HG02885 (cell line): Measurements from ENCODE around the gene AKAP13.

Experiments
- ATAC-seq: cut with Tn5 transposase; IDR thresholded peaks from one replicate; pipeline ENCODE4 v1.9.1; 2021; ENCODE audit warnings: mild to moderate bottlenecking; ENCODE audit not compliant: unreplicated experiment, poor library complexity

Gene AKAP13

DNA sequence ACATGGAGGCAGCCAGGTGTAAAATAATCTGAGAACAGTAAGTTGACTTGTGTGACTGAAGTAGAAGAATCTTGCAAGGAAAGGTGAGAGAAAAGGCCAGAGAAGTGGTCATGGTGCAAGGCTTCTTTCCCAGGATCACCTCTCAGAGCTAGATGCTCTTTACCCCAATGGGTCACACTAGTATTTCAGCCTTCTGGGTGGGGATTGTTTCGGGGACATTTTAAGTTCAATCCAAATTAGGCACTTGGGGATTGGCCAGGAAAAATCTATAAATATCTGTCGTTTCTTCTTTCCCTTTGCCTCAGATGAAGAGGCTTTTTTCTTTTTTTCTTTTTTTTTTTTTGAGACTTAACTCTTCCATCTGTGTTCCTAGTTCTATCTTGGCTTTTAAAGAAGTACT, 226.3 kb downstream of the AKAP13 start:
- no peak for ATAC-seq

DNA sequence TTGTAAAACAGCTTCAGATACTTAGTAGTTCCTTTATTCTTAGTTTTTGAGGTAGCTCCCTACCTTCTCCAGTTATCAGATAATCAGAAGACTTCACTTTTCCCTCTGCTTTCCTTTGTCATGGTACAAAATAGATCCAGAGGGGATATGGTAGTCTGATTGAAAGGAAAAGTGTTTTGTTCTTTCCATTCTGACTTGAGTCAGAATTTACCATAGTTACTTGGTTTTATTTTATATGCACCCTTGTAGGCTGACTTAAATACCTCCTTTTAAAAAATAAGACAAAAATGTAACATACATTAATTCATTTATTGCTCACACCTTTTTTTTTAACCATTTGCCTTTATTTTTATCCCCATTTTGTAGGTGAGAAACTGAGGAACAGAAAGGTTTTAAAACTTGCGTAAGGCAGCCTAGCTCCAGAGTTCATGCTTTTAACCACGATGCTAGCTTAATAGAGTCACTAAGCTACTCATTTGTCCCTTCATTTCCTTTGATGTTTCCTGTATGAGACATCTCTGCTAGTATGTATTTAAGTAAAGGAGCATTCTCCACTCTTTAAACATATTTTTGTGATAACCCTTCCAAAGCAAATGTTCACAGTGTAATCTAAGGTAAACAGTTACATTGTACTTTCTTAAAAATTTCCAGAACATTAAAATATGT, 226.9 kb downstream of the AKAP13 start:
- no peak for ATAC-seq

DNA sequence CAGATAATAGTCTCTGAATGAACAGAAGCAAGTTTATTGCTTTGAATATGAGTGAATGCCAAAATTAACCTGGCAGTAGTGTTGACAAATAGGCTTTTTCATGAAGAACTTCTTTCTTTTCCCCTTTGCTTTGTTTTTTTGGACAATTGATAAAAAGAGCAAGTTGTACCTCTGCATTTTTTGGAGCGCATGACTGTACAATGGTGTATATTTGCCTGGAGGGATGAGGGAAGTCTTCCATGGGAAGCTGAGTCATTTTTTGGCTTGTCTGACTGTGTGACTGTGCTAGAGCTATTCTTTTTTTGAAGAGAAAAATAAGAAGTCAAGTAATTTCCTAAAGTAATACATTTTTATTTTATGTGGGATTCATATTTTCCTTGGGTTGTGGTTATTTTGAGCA, 227.4 kb downstream of the AKAP13 start:
- no peak for ATAC-seq

DNA sequence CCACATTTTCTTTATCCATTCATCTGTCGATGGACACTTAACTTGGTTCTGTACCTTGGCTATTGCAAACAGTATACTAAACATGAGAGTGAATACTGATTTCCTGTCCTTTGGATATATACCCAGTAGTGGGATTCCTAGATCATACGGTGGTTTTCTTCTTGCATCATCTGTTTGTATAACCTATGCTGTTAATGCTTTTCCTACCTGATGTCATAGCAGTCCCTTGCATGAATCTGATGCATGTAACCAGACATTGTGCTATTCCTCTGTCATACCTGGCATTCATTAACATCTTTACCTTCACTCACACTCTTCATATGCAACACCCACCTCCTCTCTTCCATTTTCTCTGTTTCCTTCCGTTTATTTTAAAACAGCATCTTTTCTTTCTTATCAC, 229.1 kb downstream of the AKAP13 start:
- ATAC-seq = no peak

DNA sequence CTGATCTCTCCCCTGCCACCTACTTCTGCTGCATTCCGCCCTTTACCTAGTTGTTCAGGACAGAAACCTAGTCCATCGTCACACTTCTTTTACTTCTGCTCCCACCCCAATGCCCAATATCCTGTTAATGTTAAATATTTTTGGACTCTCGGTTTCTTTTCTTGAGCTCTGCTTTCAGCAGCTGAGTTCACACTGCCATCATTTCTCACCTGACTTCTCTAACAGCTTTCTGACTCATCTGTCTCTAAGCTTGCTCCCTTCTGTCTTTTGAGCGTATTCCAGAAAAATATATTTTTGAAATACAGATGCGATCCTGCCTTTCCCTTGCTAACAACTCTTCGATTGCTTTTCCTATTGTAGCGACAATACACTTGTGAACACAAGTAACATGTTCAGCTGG, 231.0 kb downstream of the AKAP13 start:
- no peak for ATAC-seq

DNA sequence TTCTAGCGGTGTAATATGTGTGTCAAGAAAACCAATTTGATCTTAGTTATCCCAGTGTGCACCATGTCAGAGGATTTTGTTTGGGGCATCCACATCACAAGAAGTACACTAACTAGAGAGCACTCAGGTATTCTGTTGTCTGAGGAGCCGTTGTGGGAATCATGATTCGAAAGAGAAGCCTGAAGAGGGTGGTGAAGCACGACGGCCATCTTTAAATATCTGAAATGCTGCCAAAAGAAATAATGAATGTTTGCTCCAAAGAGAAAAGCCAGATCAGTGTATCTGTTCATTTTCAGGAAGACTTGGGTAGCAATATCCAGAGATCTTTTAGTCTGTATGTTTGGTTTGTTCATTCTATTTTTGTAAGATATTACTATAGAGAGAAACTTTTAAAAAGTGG, 233.7 kb downstream of the AKAP13 start:
- no peak for ATAC-seq

DNA sequence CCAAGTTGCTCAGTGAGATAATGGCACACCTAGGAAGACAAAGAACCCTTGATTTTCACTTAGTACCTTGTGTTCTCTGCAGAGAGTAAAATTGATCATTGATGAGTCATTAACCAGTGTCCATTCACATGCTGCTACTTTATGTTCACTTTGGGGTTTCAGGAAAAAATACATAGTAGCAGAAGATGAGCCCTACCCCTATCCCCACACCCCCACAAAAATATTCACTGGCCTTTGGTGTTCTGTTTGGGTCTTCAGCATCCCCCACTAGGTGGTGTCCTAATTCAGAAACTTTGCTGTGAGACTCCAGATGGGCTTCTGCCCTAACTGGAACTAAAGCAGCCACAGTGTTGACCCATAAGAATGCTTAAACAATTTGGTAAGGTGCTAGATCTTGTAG, 235.5 kb downstream of the AKAP13 start:
- peak; percentile 61 for ATAC-seq

DNA sequence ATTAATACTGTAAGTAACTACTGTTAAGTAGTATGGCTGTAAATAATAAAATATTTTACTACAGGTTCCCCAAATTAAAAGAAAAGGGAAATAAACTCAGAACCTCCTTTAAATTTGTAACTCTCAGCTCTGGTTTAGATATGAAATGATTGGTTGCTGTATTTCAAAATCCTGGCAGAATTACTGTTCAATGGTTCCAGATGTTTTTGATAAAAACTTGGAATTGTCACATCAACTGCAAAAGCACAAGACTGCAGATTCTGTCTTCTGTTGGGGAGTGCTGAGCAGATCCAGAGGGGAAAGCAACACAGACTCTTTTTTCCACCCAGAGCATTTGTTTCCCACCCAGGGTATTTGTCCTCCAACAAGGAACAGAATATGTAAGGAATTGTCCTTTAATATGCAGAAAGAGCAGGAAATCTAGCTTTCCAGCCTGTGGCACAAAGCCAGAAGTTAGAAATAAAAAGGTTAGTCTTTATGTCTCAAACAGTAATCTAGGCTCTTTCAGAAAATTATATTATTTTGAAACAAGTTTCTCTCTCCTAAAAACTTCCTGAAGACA, 236.2 kb downstream of the AKAP13 start:
- ATAC-seq = no peak

DNA sequence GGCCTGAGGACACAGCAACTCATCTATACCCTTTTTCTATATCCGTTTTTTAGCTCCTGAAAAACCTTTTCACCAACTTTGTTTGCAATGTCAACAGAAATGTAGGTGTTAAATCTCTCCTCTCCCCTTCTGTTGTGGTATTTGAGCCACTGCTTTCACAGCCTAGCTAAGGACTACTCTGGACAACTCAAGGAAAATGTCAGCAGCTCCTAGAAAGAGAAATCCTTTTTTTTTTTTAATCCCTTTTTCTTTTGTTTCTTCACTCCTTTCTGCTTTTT, 237.8 kb downstream of the AKAP13 start:
- no peak for ATAC-seq

DNA sequence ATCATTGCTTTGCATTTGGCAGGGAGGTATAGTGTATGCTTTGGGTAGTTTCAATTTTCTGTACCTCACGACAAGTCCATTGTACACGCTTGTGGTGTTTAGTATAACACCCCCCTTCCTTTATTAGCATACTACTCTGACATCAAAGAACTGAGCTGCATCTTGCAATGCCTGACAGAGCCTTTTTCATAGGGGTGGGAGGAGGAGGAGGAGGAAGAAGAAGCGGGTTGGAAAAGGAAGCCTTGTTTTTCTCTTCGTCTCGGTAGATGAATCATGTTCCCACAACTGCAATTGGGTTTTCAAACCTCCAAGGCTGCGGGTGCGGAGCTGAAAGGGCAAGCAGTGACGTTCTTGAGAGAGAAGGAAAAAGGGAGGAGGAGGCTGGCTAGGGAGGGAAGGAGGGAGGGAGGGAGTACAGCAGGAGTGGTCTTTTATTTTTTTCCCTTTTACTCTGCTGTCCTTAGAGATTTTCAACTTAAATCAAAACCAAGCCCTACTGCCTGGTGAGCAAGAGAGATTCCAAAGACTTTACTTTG, 238.6 kb downstream of the AKAP13 start:
- ATAC-seq = peak; percentile 78

DNA sequence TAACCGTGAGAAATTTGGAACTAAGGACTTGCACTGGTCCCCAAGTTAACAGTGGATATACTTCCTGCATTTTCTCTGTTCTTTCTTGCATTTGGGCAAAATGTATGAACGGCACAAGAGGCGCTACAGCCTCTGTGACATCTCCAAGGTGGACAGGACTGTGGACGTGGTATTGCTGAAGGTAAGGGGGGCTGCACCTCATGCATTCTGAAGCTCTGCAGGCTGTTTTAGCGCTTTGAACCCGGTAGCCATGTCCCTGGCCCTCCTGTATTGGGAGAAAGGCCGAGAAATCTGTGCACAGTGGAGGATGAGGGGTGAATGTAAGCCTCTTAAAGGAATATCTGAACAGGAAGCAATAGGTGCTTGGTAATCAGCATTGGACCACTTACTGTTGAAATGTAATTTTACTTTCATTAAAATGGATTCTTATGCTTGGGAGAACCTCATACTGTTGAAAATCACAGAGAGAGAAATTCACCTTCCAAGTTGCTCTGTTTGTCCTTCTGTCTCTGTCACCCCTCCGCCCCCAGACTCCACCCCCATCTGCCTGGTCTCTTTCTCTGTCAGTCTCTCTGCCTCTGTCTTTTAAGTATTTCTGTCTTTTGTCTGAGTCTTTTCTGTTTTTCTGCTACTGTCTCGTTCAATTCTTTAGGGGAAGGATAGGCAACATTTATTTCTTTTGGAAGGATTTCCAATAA, 239.7 kb downstream of the AKAP13 start:
- ATAC-seq = no peak

DNA sequence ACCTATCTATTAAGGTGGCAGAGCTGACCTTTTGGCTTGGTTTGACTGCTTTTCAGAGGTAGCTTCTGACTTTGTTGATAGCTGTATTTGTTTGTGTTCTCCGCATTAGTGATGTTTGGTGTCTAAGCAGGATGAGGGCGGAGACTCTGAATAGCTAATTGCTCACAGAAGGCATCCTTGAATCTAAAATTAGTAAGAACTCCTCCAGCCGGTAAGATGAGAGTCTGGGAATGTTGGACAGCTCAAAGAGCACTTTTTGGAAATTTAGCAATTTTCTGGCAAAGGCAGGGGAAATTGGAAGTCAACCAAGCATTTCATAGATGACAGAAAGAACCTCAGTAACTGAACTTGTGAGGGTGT, 240.3 kb downstream of the AKAP13 start:
- no peak for ATAC-seq

DNA sequence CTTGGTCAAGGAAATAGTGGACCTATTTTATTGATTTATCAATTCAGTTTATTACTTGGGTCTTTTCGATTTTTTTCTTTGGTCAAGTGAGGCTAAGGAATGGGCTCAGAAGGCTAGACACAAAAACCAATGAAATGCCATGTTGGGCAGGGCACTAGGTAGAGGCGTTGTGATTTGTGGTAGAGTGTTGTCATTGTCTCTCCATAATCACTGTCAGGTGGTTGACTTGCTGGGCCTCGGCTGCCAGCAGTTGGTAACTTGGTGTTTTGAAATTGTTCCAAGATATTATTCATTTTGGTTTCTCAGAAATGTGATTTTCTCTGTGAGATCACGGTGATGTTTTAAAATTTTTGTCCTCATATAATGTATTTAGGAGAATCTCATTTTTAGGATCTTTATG, 240.7 kb downstream of the AKAP13 start:
- no peak for ATAC-seq

DNA sequence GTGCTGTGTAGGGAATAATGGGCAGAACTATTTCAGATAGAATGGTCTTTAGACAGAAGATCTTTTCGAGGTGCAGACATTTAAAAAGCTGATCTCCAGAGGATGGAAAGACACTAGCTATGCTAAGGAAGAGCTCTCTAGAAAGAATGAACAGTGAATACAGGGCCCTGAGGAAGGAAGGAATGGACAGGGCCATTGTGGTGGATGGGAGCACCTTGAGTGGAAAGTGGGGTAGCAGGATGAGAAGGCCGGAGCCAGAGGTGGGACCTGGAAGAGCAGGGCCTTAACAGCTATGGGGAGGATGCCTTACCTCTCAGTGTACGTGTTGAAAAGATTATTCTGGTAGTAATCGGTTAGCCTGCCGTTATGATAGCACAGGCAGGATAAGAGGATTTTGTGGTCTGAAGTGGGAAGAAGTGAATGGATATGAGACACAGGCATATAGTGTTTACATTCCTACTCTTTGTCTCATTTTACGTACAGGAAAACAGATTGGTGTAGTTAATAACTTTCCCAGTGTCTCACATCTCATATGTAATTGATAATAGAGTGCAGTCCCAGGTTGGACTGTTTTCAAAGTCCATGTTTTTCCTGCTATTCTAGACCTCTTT, 241.9 kb downstream of the AKAP13 start:
- no peak for ATAC-seq

DNA sequence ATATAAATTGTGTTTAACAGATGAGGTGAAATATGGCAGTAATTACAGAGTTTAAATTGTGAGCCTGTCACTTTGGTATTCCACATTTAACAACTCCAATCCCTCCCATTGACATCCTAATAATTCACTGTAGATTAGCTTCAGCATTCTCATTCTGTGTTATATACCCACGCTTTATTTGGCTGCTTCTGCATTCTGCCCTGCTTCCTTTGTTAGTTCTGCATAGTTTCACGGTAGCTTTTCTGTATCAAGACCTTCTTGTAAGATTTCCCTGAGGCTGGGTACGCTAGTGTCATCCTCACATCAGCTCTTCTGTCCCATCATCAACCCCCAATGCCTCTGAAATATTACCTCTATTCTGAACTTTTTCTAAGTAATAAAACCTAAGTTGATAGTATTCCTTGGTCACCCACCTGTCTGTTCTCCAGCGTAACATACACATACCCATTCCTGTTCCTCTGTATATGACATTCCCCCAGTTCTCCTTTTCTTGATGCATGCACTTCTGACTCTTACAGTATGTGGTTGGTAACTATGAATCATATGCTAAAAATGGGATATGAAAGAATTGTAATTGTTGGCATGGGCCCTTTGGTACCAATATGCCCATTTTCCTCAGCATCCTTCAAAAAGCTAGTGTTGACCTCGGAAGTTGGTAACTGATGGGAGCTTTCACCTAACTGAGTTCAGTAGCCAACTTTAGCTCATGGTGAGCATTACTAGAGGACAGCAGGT, 243.1 kb downstream of the AKAP13 start:
- ATAC-seq = no peak

DNA sequence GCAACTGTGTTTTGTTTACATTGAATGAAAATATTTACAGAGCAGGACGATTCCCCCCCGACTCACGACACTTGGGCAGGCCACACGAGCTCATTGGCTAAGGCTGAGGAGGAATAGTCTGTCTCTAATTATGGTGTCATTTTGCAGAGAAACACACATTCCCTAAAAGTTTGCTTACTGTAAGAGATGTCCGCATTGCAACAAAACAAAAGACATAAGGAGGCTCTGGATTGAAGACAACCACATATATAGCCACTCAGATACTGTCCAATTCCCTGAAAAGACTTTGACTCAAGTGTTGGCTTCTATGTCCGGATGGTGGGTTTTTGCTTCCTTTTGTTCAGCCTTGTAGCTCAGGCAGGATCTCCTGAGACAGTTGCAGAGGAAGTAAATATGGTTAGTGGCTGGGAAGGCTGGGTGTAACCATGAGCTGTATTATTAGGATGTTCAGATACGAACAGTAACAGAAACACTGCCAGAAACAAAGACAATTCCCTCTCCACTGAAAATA, 243.9 kb downstream of the AKAP13 start:
- no peak for ATAC-seq

DNA sequence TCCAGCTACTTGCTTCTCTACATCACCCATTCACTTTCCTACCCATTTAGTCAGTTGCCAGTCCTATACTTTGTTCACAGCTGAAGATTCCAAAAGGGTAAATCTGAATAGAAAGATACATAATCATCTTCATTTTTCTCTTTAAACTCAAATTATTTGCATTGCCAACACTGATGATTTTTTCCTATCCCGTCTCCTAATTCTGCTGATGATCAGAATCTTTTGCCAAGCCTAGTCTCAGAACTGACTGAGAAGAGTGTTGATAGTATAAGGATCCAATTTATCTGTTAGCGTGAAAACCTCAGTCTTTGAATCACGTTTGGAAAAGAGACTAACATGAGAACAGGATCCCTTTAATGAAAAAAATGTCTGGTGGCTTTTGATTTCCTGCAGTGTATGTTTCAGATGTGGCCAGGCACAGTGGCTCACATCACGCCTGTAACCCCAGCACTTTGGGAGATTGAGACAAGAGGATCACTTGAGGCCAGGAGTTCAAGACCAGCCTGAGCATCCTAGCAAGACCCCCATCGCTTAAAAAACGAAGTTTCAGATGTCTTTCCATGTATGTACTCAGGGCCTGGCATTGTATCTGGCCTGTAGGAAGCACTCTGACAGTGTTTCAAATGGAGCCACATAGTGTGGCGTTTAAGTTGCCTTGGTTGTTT, 244.9 kb downstream of the AKAP13 start:
- ATAC-seq = peak; percentile 15

DNA sequence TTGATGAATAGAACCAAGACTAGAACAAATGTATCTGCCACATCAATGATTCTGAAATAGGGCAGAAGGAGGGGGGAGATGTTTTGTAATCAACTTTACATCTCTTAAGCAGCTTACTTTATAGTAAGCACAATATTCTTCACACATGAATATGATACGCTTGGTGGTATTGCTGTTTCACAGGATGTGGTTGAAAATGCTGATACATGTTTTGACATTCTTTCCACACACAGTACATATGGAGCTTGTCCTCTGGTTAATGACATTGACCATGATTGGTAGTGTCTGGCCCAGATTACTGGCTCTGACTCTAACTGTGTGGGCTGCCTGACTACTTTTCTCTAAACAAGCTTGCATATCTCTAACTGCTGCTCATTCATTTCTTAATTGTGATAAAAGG, 245.5 kb downstream of the AKAP13 start:
- peak; percentile 80 for ATAC-seq

DNA sequence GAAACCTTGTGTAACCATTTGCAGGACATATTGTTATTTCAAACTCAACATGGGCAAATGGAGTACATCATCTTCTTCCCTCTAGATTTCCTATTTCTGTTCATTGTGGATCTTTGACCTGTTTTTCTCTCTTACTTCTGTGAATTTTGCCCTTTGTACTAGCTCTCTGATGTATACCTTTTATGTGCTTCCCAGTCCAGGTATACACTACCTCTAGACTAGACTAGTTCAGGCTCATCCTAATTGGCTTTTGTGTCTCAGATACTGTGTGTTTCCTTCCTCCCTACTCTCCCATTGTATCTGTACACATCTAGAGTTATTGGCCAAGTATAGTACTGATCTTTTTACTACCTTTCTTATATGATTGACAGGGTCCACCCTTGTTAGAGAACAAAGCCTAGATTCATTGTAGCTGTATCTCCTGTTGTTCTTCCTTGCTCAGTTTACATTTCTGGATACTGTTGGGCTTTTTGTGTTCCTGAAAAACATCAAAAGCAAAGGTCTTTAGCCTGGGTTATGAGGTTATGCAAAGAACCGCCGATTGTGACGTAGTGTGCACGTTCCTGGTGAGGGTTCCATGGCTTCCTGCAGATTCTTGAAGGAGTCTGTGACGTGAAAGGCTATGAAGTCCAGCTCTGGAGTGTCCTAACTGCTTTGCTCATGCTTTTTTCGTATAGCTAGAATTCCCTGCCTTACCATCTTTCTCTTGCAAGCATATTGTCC, 247.0 kb downstream of the AKAP13 start:
- ATAC-seq = no peak

DNA sequence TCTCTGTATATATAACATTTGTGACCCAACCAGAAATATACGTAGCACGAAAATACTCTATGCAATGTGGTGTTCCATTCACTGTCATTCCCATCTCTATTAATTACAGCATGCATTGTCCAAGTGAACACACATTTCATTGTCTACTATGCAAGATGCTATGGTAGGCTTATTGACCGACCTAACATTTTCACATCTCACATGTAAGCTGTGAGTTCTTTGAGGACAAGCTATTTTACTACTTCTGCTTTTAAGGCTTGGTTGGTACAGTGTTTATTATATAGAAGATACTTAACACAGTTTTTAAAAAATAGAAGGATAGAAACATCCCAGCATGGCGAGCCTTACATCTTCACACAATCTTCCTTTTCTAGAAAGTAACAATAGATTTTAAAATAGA, 249.9 kb downstream of the AKAP13 start:
- no peak for ATAC-seq
